ENCODE results near the gene TMEM134.
"Not testable (repeated sequence)": the region's sequence is repeated elsewhere in the genome, so short reads cannot be mapped to it uniquely, and the experiment has no call there.

Gene TMEM134

DNA sequence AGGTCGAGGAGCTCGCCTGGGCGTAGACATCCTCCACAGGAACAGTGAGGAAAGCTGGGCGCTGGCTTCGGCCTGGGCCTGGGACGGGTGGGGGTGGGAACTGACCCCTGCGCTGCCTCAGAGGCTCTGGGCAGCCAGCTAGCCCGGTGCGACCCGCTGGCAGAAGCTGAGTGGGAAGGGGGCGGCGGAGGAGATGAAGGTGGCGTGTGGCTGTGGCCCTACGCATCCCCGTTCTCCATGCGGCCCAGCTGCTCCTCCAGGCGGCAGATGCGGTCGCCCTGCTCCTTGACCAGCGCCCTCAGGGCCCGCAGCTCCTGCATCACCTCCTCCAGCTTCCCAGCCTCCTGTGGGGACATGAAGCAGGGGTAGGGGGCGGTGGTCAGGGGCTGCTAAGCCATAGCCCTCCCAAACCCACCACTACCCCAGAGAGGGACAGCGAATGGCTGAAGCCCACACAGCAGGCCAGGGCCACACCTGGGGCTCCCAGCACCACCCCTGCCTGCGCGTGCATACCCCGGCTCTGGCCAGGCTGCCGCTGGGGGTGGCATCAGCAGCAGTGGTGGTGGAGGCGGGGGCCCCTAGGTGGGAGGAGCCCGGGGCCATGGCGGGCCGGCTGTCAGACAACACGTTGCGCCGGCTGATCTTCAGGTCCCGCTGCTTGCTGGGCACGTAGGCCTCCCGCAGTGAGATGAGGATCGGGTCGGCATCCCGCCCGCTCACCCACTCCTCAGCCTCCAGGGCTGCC lies 30.7 kb downstream of the TMEM134 start:
- DNase-seq (ENCODE audit: low spot score): no peak

DNA sequence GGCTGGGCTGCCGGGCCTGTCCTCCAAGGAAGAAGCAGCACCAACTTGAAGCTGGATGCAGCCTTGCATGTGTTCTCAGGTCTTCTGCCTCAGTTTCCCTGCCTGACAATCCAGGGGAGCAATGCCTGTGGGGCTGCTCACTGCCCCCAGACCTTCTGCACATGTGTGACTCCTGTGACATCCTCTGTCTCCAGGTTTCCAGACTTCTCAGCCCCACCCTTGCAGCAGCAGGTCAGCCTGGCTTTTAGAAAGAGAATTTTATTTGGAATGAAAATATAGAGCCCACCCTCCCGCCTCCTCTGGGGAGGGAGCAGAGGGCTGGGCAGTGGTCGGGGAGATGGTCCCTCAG lies 31.3 kb downstream of the TMEM134 start:
- no peak for DNase-seq (ENCODE audit: low spot score)

DNA sequence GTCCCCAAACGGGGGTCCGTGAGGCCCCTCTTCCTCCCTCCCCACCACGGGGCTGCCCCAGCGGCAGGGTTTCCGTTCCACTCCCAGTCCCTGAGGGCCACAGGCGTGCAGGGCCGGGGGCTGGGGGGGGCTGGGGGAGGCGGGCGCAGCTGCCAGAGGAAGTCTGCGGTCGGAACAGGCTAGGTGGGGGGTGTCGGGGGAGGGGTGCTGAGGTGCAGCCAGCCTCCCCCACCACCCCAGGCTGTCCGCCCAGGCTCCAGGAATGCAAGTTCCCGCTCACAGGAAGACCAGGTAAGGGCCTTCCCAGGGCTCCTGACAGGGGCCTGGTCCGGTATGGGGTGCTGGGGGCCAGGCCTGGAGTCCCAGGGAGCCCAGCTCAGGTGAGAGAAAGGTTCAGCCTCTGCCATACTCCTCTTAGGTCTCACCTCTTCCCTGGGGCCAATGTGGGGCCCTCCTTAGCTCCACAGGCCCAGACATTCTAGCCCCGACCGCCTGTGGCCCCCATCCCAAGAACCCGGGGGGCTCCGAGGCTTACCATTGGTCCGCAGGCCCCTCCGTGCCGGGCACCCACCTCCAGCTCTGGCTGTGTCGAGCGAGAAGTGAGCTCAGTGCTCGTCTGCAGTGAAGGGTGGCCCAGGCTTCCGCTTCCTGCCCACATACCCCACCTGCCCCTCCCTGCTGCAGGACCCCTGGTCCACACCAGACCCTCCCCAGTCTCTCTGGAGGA lies 31.8 kb downstream of the TMEM134 start, which contains the start of gene PTPRCAP:
Gene PTPRCAP, minus strand, starts transcription at position 601 of the 727 bp plus-strand sequence. Its CDS starts 63 bp downstream, at position 538.
- peak; percentile 66 for DNase-seq (ENCODE audit: low spot score)

DNA sequence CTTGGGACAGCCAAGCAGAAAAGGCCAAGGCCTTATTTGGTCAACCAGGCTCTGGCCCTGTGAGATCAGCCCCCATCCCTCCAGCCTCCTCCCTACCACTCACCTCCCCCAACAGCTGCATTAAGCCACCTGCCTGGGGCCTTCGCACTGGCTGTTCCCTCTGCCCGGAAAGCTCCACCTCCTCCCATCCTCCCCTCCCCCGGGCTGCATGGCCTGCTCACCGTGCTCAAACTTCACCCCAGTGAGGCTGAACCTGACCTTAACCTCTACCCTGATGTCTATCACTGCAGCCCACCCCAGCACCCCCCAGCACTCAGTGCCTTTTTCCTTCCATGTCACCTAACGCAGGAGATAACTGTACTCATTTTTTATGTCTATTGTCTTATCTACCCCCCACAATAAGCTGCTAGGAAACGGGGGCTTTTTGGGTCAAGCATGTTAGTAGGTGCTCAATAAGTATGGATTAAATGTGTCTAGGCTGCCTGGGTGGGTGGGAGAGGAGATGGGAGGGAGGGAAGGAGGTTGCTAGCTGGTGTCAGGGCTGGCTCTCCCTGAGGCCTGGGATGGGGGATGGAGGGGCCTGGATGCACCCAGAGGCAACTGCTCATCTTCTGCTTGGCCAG lies 32.5 kb downstream of the TMEM134 start:
- peak; percentile 73 for DNase-seq (ENCODE audit: low spot score)

DNA sequence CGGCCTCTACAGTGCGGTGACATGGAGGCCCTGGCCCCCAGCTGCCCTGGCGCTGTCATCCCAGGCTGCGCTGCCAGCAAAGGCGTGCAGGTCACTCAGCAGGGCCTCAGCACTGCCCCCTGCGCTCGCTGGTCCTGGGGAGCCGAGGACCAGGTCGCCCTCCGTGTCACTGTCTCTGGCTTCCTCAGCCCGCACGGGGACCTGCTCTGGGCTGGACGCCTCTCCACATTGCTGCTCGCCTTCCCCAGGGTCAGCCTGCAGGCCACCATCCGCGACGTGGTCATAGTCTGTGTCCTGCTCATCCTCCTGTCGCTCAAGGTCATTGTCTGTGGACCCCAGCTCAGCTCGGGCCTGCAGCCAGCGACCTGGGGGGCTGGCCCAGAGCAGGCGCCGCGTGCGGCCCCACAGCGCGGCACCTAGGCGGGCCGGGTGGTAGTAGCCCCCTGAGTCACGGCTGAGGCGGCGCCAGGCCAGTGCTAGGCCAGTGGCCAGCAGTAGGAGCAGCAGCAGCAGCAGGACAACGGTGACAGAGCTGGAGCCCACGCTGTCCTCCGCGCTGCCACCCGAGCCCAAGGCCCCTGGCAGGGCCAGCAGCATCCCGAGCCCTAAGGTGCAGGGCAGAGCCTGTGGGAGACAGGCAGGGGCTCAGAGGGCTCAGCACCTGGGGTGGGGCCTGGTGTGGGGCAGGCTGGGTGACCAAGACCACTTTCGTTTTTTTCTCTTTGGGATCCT lies 33.2 kb downstream of the TMEM134 start:
- DNase-seq (ENCODE audit: low spot score): no peak

DNA sequence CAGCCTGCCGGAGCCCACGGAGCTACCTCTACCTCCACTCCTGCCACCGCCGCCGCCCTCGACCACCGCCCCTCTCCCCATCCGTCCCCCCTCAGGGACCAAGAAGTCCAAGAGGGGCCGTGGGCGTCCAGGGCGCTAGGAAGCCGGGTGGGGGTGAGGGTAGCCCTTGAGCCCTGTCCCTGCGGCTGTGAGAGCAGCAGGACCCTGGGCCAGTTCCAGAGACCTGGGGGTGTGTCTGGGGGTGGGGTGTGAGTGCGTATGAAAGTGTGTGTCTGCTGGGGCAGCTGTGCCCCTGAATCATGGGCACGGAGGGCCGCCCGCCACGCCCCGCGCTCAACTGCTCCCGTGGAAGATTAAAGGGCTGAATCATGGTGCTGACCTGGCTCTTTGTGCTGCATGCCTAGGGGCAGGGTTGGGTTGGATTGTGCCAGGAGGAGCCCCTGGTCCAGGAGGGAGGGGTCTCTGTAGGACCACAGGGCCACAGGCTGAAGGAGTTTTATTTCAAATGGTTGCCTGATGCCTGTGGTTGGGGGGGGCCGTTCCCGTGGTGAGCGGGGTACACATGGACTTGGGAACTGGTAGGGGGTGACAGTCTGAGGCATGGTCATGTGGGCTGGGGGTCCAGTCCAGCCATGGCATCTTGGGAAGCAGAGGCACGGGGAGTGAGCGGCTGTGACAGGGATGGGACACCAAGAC lies 33.9 kb downstream of the TMEM134 start:
- no peak for DNase-seq (ENCODE audit: low spot score)

DNA sequence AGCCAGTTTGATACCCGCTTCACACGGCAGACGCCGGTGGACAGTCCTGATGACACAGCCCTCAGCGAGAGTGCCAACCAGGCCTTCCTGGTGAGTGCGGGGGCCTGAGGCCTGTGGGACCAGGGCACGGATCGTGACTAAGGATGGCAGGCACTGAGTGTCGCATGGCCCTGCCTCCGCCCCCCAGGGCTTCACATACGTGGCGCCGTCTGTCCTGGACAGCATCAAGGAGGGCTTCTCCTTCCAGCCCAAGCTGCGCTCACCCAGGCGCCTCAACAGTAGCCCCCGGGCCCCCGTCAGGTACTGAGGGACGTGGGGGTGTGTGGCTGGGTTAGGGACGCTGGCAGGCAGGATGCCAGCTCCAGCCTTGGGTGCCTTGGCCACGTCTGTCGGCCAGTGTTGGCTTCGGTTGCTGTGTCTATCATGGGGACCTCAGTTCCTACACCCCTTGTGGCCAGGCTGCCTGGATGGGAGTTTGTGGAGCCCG lies 34.6 kb downstream of the TMEM134 start:
- DNase-seq (ENCODE audit: low spot score): no peak

DNA sequence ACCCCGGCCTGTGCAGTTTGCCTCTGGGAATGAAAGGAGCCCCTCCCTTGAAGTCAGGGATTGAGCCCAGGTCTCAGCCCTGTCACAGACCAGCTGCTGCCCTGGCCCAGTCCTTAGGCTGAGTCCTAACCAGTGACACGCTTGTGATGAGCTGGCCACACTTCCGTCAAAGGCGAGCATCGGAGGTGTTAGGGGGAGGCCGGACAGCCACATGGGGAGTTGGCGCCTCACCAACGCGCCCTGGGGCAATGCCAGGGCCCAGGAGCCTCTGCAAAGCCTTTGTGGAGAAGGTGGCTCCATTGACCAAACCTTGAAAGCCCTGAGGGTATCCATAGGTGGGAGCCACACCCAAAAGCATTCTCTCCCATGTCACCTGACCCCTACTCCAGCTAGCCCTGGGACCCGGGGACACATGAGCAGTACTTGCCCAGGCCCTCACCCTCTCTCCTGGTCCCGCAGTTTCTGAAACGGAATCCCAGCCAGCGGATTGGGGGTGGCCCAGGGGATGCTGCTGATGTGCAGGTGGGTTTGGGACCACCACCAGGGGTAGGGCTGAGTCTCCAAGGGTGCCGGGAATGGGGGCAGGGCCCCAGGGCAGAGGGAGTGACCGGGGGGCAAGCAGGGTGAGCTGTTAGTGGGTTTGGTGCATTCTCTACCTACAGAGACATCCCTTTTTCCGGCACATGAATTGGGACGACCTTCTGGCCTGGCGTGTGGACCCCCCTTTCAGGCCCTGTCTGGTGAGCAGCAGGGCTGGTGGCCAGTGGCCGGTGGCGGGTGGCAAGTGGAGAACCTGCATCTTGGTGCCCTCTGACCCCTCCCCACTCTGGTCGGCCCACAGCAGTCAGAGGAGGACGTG lies 35.3 kb downstream of the TMEM134 start:
- DNase-seq (ENCODE audit: low spot score): no peak

DNA sequence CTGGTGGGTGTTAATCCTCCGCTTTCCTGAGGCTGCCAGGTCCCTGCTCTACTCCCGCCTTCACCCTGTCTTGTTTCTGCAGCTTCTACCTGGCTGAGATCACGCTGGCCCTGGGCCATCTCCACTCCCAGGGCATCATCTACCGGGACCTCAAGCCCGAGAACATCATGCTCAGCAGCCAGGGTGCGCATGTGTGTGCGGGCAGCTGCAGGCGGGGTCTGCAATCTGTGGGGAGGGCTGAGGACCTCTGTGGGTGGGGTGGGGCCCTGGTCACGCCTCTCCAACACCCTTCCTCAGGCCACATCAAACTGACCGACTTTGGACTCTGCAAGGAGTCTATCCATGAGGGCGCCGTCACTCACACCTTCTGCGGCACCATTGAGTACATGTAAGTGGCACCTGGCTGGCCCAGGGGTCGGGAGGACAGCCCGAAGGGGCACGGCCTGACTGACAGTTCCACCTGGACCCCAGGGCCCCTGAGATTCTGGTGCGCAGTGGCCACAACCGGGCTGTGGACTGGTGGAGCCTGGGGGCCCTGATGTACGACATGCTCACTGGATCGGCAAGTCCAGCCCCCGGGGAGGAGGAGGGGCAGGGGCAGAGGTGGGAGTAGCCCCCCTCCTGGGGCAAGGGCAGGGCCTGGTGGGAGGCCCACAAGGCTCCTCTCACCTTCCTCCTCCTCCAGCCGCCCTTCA lies 36.2 kb downstream of the TMEM134 start:
- no peak for DNase-seq (ENCODE audit: low spot score)

DNA sequence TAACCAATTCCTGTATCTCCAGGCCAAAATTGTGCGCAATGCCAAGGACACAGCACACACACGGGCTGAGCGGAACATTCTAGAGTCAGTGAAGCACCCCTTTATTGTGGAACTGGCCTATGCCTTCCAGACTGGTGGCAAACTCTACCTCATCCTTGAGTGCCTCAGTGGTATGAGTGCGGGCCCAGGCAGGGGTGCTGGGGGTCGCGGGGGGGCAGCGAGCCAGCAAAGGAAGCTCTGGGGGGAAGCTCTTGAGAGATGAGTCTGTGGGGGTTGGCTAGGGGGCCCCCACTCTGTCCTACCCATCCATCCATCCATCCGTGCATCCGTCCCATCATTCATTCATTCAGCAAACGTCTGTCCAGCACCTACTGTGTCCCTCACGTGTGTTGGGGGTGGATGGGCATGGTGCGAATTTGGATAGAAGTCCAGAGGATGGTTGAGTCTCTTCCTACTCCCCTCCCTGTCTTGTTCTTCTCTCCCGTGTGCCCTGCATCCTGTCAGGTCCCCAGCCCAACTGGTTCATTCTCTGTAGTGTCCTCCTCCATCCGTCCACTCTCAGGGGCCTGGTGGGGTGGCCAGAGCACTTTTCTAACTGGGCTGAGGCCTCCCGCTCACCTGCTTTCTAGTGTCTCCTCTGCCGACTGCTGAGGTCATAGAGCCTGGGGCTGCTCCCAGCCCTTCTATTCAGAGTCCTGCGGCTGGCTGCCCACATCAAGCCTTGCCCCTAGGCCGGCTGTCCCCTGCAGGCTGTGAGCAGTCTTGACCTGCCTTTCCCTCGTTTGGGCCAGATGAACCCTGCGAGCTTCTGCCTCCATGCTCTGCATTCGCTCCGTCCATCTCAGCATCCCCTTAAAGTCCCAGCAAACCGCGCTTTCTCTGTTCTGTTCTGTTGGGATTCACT lies 37.5 kb downstream of the TMEM134 start:
- no peak for DNase-seq (ENCODE audit: low spot score)

DNA sequence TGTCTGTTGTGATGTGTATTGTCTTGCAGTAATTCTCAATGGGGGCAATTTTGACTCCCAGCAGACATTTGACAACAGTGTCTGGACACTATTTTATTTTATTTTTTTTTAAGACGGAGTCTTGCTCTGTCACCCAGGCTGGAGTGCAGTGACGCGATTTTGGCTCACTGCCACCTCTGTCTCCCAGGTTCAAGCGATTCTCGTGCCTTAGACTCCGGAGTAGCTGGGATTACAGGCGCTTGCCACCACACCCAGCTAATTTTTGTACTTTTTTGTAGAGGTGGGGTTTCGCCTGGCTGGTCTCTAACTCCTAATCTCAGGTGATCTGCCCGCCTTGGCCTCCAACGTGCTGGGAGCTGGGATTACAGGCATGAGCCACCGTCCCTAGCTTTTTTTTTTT lies 39.3 kb downstream of the TMEM134 start:
- DNase-seq (ENCODE audit: low spot score): no peak

DNA sequence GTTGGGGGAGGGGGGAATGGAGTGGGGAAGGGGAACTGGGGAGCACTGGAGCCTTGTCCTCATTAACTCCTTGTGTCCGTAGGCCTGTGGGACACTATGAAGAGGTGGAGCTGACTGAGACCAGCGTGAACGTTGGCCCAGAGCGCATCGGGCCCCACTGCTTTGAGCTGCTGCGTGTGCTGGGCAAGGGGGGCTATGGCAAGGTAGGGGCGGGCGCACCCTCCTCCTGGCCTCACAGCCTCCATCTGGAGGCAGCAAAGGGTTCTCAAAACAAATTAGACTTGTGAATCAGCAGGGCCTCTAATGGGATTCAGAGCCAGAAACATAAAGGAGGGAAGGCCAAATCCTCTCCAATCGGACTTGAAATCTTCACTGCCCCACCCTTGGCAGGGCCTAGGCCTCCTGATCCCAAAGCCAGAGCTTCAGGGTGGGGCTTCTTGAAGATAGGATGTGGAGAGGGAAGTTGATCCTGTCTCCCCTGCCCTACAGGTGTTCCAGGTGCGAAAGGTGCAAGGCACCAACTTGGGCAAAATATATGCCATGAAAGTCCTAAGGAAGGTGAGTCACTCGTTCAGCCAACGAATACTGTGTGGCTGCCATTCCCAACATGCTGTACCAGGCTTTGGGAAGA lies 39.9 kb downstream of the TMEM134 start:
- DNase-seq (ENCODE audit: low spot score): no peak

DNA sequence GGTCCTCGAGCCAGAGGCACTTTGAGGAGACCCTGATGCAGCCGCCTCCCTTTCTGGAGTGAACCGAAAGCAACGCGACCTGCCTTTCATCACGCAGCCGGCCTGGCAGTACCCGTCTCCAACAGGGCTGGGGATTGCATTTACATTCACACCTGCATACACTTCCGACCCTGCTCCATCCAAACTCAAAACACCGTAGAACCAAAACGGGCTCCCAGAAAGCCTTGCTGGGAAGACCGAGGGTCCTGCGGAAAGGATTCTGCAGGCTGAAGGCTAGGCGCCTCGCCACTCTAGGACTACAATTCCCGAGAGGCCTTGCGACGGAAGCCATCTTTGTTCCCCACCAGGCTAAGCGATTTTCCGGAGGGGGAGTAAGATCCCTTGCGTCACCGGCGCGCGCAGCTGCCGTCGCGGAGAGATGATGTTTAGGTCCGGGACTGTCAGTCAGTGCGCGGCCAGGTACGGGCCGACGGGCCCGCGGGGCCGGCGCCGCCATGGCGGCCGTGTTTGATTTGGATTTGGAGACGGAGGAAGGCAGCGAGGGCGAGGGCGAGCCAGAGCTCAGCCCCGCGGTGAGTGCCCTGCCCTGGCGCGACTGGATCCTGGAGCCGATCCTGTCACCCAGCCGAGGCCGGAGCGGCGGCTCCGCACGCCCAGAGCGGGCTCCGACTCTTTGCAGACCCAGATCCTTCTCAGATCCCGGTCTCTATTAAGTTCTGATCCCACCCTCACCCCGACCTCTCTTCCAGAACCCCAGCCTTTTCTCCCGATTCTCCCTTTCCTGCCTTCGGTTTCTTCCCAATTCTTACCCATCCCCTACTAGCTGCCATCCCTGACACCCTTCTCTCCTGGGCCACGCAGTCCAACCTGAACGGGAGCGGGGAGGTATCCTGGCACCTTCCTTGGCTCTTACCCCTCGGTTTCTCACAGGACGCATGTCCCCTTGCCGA lies 40.7 kb downstream of the TMEM134 start, which contains the start of gene RPS6KB2:
Gene RPS6KB2, plus strand, starts transcription at position 443 of the 950 bp plus-strand sequence. Its CDS starts 52 bp downstream, at position 495.
- DNase-seq (ENCODE audit: low spot score): peak; percentile 98

DNA sequence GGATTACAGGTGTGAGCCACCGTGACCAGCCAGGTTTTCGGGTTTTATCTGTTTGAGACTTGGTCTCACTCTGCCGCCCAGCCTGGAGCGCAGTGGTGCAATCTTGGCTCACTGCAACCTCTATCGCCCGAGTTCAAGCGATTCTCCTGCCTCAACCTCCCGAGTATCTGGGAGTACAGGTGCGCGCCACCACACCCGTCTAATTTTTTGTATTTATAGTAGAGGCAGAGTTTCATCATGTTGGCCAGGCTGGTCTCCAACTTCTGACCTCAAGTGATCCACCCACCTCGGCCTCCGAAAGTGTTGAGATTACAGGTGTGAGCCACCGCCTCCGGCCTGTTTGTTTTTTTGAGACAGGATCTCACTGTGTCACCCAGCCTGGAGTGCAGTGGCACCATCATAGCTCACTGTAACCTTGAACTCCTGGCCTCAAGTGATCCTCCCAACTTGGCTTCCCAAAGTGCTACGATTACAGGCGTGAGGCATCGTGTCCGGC lies 41.6 kb downstream of the TMEM134 start:
- DNase-seq (ENCODE audit: low spot score): not testable (repeated sequence)

DNA sequence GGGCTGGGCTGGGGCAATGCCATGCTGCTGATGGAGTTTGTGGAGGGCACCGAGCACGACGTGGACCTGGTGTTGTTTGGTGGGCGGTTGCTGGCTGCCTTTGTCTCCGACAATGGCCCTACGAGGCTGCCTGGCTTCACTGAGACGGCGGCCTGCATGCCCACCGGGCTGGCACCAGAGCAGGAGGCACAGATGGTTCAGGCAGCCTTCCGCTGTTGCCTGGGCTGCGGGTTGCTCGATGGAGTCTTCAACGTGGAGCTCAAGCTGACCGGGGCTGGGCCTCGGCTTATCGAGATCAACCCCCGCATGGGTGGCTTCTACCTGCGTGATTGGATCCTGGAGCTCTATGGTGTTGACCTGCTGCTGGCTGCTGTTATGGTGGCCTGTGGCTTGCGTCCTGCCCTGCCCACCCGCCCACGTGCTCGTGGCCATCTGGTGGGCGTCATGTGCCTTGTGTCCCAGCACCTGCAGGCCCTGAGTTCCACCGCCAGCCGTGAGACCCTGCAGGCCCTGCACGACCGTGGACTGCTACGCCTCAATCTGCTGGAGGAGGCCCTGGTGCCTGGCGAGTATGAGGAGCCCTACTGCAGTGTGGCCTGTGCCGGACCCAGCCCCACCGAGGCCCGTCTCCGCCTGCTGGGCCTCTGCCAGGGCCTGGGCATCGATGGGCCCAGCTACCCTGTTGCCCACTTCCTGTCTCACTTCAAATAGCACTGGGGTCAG lies 45.0 kb downstream of the TMEM134 start:
- DNase-seq (ENCODE audit: low spot score): no peak

DNA sequence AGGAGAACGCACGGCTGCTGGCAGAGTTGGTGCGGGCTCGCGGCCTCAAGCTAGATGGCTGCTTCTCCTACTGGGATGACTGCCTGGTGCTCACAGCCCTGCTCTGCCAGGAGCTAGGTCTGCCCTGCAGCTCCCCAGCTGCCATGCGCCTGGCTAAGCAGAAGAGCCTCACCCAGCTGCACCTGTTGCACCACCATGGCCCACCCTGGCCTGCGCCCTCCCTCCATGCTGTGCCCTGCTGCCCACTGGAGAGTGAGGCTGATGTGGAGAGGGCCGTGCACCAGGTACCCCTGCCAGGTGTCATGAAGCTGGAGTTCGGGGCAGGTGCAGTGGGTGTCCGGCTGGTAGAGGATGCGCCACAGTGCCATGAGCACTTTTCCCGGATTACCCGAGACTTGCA lies 45.6 kb downstream of the TMEM134 start:
- DNase-seq (ENCODE audit: low spot score): no peak

Measured in NAMALWA (cell line).